HG02970 (cell line): Measurements from ENCODE around the gene WDR64.

Source experiments
- ATAC-seq: cut with Tn5 transposase; IDR thresholded peaks from one replicate; pipeline ENCODE4 v1.9.1; 2021; ENCODE audit warnings: mild to moderate bottlenecking, moderate library complexity, moderate number of reproducible peaks; ENCODE audit not compliant: unreplicated experiment, low FRiP score

The WDR64 gene

GRCh38 chr1:241652012-241652411, at the start of gene WDR64:
TSS of gene WDR64 (plus strand) at chr1:241652281. CDS start at chr1:241652485, 204 bp downstream.
- no peak for ATAC-seq

DNA sequence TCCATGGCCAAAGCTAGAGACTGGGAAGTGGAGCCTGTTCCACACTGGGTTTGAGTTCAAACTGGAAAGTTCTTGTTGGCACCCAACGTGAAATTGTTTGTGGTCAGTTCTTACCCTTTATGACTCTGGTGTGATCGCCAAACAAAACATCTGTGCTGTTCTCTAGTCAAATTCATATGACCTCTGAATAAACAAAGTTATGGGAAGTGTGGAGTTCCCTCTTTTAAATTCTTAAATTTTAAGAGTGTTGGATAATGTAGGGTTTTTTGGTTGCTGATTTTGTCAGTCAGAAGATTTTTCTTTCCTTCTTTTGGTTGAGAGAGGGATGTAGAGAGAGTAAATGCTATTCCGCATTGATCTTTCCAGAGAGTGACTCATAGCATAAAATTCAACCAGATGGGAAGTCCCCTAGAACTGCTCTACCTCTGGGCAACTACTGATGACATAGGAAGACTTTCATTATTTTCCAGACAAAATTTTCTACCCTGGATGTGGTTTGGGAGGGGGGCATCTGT, 48.3 kb upstream of the WDR64 start:
- ATAC-seq: no peak

DNA sequence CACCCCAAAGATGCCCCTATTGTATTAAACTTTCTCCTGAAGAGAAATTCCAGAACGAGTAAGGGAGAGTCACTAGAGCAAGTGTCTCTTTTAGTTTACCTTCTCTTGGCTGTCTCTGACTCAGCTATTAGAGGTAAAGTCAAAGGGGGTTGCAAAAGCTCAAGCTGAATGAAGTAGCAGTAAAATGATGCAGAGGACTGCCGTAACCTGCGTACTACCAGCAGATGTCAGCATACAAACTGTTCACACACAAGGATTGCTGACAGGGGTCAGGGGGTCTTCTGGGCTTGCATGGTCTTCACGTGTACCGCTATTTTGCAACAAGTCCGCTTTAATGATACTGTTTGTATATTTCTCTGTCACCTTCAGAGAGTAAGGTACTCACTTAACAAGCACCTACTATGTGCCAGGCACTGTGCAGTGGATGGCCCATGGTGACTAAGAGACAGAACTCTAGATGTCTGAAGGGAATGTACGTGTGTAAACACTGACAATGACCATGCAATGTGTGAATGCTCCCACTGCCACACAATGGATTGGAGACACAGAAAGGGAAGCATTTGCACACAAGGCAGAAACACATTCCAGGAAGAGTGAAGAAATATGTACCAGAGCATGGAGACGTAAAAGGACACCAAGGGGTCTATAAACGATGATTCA, 46.8 kb upstream of the WDR64 start:
- no peak for ATAC-seq

DNA sequence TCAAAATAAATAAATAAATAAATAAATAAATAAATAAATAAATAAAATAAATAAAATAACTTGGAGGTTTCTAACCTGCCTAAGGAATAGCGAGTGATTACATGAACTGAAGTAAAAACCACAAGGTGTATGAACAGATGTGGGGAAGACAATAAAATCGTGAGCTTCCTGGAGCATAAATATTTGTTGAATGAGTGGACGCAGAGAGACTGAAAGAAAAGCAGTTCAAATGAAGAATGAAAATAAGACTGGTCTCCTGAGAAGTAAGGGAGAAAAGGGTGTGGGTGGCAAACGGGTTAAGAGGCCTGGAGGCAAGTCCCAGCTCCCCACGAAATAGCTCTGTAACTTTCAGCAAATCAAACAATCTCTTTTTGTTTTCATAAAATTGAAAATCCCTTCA, 45.5 kb upstream of the WDR64 start:
- ATAC-seq: no peak

DNA sequence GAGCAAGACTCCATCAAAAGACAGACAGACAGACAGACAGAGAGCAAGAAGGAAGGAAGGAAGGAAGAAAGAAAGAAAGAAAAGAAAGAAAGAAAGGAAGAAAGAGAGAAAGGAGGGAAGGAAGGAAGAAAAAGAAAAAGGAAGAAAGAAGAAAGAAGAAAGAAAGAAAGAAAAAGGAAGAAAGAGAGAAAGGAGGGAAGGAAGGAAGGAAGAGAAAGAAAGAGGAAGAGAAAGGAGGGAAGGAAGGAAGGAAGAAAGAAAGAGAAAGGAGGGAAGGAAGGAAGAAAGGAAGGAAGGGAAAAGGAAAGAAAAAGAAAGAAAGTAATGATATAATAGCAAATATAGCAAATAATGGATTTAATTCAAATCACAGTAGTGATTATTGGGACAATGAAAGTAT, 44.6 kb upstream of the WDR64 start:
- no peak for ATAC-seq

GRCh38 chr1:241608379-241609033, 43.6 kb upstream of the WDR64 start:
- ATAC-seq: no peak

DNA sequence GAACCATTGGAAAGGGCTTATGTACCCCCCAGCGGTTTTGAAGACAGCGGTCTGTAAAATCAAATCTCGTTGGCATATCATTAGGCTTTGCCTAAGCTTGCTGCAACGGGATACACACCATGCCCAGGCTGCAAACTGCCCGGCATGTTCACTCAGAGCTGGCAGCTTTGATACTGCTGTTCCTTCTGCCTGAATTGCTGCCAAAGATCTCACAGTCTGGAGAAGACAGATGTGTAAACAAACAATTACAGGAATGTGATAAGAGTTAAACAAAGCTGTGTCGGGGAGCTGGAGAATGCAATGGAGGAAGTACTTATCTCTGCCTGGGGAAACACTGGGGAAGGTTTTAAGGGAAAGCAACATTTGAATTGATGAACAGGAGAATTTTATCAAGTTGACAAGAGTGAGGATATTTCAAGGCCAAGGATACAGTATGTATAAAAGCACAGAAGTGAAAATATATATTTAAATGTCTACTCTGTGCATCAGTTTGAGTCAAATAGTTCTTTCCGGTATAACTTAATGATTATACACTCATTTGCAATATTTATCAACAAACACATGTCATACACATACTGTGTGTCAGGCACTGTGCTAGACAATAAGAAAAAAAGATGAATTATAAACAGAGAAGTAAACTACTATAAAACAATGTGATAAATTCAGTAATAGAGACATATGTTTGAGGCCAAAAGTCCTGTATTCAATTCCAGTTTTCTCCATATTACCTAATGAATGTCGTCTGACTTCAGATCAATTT, 41.8 kb upstream of the WDR64 start:
- no peak for ATAC-seq

DNA sequence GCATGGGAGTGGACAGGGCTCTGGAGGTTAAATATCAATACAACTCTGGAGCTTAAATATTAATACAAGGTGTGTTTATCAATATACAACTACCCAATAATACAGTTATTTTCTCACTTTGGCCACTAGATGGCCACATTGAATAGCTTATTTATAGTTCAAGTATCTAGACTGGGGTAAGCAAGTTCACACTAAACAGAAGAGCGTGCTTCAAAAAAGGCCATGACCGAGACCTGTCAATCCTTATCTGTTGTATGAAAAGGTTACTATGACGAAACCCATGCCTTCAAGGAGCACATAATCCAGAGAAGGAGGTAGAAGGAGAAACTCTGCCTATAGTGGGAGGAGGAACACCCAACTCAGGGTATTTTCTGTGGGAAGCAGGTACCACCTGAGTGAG, 41.0 kb upstream of the WDR64 start:
- ATAC-seq: no peak

DNA sequence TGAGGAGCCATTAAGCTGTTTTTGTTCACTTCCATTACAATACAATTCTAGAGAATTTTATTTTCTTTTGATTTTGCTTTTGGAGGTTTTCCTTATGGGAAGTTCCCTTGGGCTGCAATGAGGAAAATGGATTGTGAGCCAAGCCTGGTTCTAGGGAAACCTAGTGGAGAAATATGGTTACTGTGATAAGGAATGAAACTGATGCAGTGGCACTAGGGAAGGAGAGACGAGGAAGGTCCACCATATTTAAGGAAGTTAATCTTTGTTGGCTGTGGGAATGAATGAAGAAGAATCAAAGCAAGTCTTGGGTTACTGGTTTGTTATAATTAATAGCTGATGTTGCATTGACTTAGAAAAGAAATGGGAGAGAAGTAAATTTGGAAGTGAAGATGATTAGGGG, 40.3 kb upstream of the WDR64 start:
- no peak for ATAC-seq

DNA sequence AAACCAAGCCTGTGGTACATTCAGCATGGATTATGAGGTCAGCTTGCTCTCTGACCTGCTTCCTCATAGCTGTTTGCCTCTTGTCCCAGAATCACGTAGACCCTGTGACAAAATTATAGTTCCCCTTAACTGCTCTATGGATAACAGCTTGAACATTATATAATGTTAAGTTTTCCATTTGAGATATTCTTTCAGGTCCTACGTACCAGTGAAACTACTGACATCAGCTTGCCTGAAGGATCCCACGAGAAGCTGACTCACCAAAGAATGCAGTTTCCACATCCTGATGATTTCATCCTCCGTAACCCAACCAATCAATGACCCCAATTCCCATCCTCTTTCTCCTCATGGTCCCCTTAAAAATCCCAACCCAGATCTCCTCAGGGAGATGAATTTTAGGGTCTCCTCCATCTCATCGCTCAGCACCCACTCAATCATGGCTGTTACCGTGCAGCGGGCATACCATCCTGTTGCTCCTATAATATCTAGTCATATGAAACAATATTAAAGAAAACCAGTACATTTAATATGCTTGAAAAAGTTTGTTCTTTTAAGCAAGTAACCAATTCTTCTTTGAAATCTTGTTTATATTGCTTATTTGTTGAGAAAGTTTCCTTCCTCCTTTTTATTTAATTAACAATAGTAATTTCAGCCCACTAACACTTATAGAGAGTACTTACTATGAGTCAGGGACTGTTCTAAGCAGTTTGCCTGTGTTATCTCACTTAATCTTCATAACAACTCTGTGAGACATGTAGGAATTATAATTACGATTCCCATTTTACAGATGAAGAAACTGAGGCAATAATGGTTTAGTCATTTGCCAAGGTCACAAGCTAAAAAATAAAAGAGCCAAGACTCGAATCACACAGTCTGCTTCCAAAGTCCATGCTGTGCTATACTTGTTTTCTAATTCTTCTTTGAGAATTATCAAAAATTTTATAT, 39.3 kb upstream of the WDR64 start:
- ATAC-seq: no peak

DNA sequence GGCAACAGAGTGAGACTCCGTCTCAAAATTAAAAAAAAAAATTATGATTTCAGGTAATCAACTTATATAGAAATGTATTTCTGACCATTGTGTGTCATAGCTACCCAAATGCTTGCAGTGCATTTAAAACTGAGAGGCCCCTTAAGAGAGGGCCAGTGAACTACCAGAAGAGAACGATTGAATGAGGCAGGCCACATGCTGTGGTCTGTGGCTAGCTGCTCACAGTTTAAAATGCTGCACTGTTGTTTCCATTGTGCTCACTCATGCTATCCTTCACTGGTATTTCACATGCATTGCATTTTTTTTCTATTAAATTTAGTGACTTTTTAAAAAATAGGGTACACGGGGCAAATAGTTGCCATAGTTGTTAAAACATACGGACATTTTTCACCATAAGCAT, 37.9 kb upstream of the WDR64 start:
- no peak for ATAC-seq

- no peak for ATAC-seq
Measured at GRCh38 chr1:241614572-241614971, 37.5 kb upstream of the WDR64 start.

DNA sequence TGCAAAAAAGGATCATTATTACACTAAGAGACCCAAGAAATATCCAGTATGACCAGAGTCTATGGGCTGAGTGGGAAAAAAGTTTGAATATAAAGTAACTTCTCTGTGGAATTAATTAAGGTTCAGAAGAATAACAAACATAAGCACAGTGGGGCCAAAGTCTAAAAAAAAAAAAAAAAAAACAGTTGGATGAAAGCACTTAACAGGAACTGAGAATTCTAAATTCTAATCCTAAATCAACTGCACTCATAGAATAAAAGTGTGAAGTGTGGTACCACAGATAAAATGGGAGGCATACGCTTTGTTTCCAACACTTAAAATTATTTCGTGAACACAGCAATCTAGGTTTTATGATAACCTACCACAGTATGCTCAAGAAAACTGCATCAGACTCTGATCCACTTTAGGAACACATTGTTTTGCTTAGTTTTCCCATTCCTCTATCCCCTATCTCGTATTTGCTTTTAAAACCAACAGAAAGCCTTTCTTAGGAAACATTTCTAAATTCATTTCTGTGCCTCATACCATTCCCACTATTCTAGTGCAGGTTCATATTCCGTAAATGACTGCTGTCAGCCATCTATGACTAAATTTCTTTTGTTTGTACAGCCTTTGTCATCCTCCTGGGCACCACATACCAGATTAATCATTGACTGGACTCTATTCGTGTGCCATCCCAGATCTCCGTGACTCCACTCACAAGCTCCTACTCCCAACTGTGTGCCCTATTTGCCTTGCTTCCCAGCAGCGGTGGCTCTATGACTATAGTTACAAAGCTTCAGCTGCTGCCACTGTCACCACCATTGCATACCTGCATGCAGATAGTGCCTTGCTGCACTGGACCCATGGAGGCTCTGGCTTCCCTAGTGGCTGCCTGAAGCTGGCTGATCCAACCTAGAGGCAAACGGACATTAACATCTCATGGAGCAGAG, 36.8 kb upstream of the WDR64 start:
- no peak for ATAC-seq

DNA sequence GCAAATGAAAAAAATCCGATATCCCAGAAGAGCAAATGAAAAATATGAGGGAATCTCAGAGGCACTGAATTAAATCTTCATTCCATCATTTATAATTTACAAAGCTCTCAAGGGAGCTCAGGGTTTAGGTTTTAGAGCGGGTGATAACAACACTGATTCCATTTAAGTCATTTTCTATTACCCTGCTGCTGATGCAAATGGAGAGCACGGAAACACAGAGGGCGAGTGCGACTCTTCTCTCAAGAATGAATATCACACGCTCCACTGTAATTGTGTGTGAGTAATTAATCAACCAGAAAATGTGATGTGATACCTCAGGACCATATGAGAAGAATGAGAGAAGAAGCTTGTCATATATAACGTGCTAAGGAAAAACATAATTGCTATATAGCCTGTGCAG, 34.7 kb upstream of the WDR64 start:
- no peak for ATAC-seq

DNA sequence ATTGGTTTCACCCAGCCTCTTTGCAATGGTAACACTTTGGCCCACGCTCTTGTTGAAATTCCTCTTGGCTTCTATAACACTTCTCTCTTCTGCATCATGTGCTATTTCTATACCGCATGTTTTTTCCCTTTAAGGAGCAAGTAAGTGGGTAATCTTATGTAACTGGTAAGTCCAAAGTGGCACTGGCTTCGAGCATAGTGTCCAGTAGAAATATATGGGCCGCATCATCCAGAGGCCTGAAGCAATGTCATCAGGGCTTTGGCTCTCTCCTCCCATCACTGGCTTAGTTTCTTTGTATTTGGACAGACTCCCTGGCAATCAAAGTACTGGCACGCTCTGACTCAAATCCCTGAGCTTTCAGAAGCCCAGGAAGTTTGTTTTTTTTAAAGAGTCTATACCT, 29.4 kb upstream of the WDR64 start:
- ATAC-seq: no peak

DNA sequence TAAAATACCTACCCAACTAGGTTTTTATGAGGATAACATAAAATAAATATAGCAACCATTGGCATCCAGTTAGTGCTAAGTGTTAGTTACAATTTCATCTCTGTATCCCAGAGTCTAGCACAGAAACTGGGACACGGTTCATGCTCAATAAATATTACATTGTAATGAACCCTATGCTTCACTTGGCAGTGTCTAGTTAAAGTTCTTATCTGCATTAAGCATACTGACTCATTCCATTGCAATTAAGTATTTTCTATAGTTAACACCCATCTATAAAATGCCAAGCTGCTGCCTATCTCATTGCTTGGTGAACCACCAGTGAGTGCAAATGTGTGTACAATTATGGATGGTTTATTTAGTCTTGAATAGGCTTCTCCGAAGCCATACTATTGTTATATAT, 27.1 kb upstream of the WDR64 start:
- ATAC-seq: no peak

DNA sequence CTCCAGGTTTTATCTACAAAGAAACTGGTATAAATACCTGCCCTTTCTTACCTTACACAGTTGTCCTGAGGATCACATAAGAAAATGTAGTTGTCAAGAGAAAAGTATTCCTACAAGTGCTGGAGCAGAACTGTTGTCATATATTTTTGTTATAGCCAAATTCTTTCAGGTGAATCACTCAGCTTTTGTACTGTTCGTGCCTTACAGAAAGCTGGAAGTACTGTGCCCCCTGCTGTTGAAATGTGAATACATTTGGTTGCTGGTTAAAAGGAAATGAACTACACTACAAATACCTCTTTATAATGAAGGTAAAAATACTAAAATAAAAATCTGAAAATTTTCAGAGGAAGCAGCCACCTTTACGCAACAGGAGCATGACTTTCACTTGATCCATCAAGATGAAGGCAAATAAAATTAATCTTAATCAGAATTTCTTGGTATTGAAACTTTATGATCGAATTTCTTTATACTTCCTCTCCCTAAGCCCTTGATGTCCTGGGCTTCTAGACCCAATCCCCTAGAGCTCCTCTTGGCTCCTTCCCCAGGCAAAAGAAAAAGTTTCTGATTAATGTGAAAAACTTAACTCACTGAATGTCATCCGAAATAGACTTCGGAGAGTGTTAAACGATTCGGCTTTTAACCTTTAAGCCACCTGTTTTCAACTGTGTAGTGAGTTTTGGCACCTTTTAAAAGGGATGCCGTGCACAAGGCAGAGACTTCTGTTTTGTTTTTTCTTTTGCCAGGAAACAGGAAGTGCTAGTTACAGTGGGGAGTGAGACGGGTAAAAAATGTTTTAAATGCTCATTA, 24.4 kb upstream of the WDR64 start:
- no peak for ATAC-seq

GRCh38 chr1:241630005-241630404, 22.1 kb upstream of the WDR64 start:
- no peak for ATAC-seq

- no peak for ATAC-seq
Measured at GRCh38 chr1:241630476-241630875, 21.6 kb upstream of the WDR64 start.
